Epithelial cell of proximal tubule (primary cell): ENCODE results near the gene EBLN1. TPM values are rescaled to one million over a fixed set of nuclear protein-coding genes. Genes with fewer than 3 reads are reported as not detected.
A peak's percentile ranks its signal among the peaks of the same experiment; 100 is the strongest.

Source experiments
- DNase-seq: peaks from one replicate; pipeline ENCODE4 v3.0.0-alpha.2; 2011; ENCODE audit warnings: low read depth
- H3K4me3 ChIP-seq: 2 replicates; pipeline ENCODE4 v1.5.1; 2011; ENCODE audit warnings: low read depth, mild to moderate bottlenecking, low read length
- total RNA-seq: library from RNA; depleted of rRNA; stranded (reverse); fragments of >200 nt; gene quantifications from 2 replicates; pipeline ENCODE4 v1.2.3, GENCODE V29; 2015
- TF ChIP-seq, protein P1 (sequence below): conservative IDR thresholded peaks from 2 replicates; pipeline ENCODE4 v1.5.1; 2012; ENCODE audit warnings: low read depth, mild to moderate bottlenecking, low read length

The EBLN1 gene
- total RNA-seq, result not detected in 2 replicates

DNA sequence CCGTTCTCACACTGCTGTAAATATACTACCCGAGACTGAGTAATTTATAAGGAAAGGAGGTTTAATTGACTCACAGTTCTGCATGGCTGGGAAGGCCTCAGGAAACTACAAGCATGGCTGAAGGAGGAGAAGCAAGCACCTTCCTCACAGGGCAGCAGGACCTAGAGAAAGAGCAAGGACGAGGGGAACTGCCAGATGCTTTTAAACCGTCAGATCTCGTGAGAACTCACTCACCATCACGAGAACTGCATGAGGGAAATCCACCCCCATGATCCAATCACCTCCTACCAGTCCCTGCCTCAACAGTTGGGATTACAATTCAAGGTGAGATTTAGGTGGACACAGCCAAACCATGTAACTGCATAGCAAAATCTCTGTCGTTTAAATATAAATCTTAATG lies at the start of gene EBLN1:
EBLN1 (minus strand) TSS at position 174 of the 400 bp plus-strand sequence. CDS start 8,032 bp downstream, outside the sequence.
- no peak within 1 kb of the TSS for H3K4me3 ChIP-seq
- no peak for DNase-seq
- TF ChIP-seq, protein P1, sequence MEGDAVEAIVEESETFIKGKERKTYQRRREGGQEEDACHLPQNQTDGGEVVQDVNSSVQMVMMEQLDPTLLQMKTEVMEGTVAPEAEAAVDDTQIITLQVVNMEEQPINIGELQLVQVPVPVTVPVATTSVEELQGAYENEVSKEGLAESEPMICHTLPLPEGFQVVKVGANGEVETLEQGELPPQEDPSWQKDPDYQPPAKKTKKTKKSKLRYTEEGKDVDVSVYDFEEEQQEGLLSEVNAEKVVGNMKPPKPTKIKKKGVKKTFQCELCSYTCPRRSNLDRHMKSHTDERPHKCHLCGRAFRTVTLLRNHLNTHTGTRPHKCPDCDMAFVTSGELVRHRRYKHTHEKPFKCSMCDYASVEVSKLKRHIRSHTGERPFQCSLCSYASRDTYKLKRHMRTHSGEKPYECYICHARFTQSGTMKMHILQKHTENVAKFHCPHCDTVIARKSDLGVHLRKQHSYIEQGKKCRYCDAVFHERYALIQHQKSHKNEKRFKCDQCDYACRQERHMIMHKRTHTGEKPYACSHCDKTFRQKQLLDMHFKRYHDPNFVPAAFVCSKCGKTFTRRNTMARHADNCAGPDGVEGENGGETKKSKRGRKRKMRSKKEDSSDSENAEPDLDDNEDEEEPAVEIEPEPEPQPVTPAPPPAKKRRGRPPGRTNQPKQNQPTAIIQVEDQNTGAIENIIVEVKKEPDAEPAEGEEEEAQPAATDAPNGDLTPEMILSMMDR, result no peak

DNA sequence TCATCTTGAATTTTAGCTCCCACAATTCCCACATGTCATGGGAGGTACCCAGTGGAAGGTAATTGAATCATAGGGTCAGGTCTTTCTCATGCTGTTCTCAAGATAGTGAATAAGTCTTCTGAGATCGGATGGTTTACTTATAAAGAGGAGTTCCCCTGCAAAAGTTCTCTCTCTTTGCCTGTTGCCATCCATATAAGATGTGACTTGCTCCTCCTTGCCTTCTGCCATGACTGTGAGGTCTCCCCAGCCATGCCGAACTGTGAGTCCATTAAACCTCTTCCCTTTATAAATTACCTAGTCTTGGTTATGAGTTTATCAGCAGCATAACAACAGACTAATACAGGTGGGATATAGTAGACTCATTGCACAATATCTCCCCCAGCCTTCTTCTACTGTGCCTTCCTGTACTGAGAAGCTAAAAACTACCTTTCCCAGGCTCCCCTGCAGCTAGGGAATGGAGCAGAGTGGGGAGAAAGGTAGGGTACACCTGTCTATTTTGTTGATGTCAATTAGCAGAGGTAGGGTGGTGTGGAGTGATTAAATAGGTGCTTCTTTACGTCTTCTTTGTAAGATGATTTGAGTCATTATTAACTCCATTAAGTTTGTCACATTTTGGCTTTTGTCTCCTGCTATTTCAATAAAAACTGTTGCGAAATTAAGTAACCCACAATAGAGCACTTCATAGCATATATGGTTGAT lies 48.2 kb upstream of the EBLN1 start:
- no peak for DNase-seq
- TF ChIP-seq, protein P1, result no peak
- no peak overlapping the region for H3K4me3 ChIP-seq

DNA sequence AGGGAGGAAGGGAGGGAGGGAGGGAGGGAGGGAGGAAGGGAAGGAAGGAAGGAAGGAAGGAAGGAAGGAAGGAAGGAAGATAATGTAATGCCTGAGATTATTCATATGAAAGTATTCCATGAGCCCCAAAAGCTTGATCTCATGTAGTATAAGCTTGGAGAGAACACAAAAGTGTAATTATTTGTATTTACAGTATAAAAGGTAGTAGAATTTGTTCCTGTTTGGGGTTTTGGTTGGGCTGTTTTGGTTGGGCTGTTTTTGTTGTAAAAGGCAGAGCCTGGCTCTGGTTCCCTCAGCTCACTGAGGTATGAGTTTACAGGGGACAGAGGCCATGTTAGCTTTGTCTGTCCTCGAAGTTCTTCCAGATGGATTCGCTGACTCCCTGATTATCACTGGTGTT lies 45.3 kb upstream of the EBLN1 start:
- TF ChIP-seq, protein P1, result no peak
- no peak overlapping the region for H3K4me3 ChIP-seq
- DNase-seq, result no peak

DNA sequence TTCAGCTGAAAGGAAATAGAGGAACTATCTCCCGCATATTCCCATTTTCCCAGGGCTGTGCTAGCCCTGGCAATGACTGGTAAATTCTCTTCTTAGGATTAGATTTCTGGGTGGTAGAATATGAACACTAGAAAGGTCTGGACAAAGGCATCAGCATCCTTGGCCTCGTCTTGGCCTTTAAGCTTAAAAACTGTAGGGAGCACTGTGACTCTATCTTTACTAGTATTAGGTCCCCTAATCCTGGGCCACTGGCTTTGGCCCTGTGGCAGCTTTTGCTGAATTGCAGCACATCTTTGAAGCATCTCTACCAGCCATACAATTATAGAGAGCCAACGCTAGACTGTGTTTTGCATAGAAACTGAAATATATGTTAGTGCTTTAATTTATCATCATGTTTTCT lies 41.5 kb upstream of the EBLN1 start:
- no peak for DNase-seq

DNA sequence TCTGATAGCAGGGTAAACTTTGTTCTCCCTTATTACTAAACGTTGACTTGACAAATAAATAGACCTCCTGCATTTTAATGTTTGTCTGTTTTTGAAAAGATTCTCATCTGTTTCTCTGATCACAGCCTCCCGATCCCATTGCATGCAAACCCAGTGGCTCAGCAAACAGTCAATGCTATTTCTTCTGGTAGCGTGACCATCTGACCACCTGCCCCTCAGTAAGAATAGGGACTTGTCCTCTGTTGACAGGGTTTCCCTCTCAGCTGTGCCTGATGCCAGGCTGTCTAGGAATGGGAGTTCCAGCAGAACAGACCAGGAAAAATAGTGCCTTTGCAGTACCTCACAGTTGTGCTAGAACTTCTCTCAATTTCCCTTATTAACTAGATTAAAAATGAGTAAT lies 40.7 kb upstream of the EBLN1 start:
- DNase-seq, result no peak
- TF ChIP-seq, protein P1, result no peak
- H3K4me3 ChIP-seq, result no peak overlapping the region

More for the DNA sequence above, 41.5 kb upstream of the EBLN1 start:
- TF ChIP-seq, protein P1, result peak; percentile 12
- no peak overlapping the region for H3K4me3 ChIP-seq

DNA sequence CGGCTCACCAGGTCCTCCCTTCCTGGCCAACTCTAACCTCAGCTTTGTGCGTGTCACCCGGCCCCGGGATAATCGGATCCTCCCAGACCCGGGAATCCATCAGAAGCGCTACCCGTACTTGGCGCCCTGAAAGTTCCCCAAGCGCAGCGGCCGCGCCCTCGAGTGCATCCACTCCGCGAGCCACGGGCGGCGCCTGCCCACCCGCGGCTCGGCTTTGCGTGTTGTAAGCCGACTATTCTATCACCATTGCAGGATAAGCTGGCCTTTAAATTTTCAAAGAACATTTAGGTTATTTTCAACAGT lies 35.7 kb upstream of the EBLN1 start:
- peak overlapping the region; percentile 61 for H3K4me3 ChIP-seq
- DNase-seq, result no peak
- TF ChIP-seq, protein P1, result no peak
